ENCODE data around the gene VPS54.

The VPS54 gene

GRCh38 chr2:63845866-63846265, 173.4 kb downstream of the VPS54 start:
- DNase-seq = peak; percentile 22 to 74
- Histone ChIP-seq H3K23ac (ENCODE audit: low read length) (no peak overlapping the region), H3K4me3 (ENCODE audit: low read depth, low read length) (no peak overlapping the region), H3K79me2 (ENCODE audit: control insufficient read depth, insufficient read depth, low read length, poor library complexity) (peaks cover 24% of the 10 kb centered on the region), H3K14ac (ENCODE audit: low read length) (peak overlapping the region; percentile 44), H3K4ac (ENCODE audit: low read depth, low read length) (peak overlapping the region; percentile 62), H3K4me2 (ENCODE audit: low read length) (peak overlapping the region; percentile 50), H4K12ac (ENCODE audit: low read depth, low read length) (no peak overlapping the region), H3K18ac (ENCODE audit: low read length) (no peak overlapping the region), H3K79me1 (ENCODE audit: low read length) (peaks cover 18% of the 10 kb centered on the region), H3K4me1 (ENCODE audit: control insufficient read depth in 1 of 2, insufficient read depth in 2 of 2, low read length in 2 of 2) (peaks cover 7 to 19% of the 10 kb centered on the region in 2 experiments), H2BK12ac (ENCODE audit: low read length) (peak overlapping the region; percentile 58), H2AK5ac (ENCODE audit: low read length) (no peak overlapping the region), H4K91ac (ENCODE audit: low read depth, low read length) (peak overlapping the region; percentile 65), H3K9me3 (ENCODE audit: insufficient read depth, low read depth, low read length) (no peaks in the 10 kb centered on the region), H4K8ac (ENCODE audit: low read depth, low read length) (peak overlapping the region; percentile 47), H3K27ac (ENCODE audit: low read depth, low read length) (peak overlapping the region; percentile 93), H3K36me3 (ENCODE audit: control insufficient read depth in 1 of 2, insufficient read depth in 2 of 2, low read length in 2 of 2) (no peaks in the 10 kb centered on the region), H3K27me3 (ENCODE audit: insufficient read depth, low read length) (no peaks in the 10 kb centered on the region), H2AFZ (ENCODE audit: insufficient read depth, low read length, poor library complexity) (no peak overlapping the region), H2BK120ac (ENCODE audit: insufficient read depth, low read length, poor library complexity) (peak overlapping the region; percentile 86), H3K9ac (ENCODE audit: low read length) (no peak overlapping the region), H2BK5ac (ENCODE audit: low read depth, low read length, poor library complexity) (peak overlapping the region; percentile 93)
- WGBS (ENCODE audit: extremely low coverage, insufficient coverage, insufficient read length) = no CpG with 5 or more reads among the region's 3 CpGs

- Histone ChIP-seq H2BK12ac (ENCODE audit: low read length) (no peak overlapping the region), H3K79me1 (ENCODE audit: low read length) (peaks cover 24% of the 10 kb centered on the region), H3K14ac (ENCODE audit: low read length) (no peak overlapping the region), H2AFZ (ENCODE audit: insufficient read depth, low read length, poor library complexity) (no peak overlapping the region), H3K9me3 (ENCODE audit: insufficient read depth, low read depth, low read length) (no peaks in the 10 kb centered on the region), H3K4me2 (ENCODE audit: low read length) (peak overlapping the region; percentile 60), H3K79me2 (ENCODE audit: control insufficient read depth, insufficient read depth, low read length, poor library complexity) (peaks cover 26% of the 10 kb centered on the region), H2BK120ac (ENCODE audit: insufficient read depth, low read length, poor library complexity) (no peak overlapping the region), H3K4me1 (ENCODE audit: control insufficient read depth in 1 of 2, insufficient read depth in 2 of 2, low read length in 2 of 2) (peaks cover 9 to 22% of the 10 kb centered on the region in 2 experiments), H3K9ac (ENCODE audit: low read length) (no peak overlapping the region), H4K8ac (ENCODE audit: low read depth, low read length) (no peak overlapping the region), H3K27me3 (ENCODE audit: insufficient read depth, low read length) (no peaks in the 10 kb centered on the region), H4K91ac (ENCODE audit: low read depth, low read length) (no peak overlapping the region), H3K27ac (ENCODE audit: low read depth, low read length) (no peak overlapping the region), H3K4me3 (ENCODE audit: low read depth, low read length) (no peak overlapping the region), H3K4ac (ENCODE audit: low read depth, low read length) (peak overlapping the region; percentile 84), H3K36me3 (ENCODE audit: control insufficient read depth in 1 of 2, insufficient read depth in 2 of 2, low read length in 2 of 2) (no peaks in the 10 kb centered on the region), H2BK5ac (ENCODE audit: low read depth, low read length, poor library complexity) (no peak overlapping the region), H3K18ac (ENCODE audit: low read length) (no peak overlapping the region), H3K23ac (ENCODE audit: low read length) (no peak overlapping the region), H2AK5ac (ENCODE audit: low read length) (no peak overlapping the region), H4K12ac (ENCODE audit: low read depth, low read length) (no peak overlapping the region)
- WGBS (ENCODE audit: extremely low coverage, insufficient coverage, insufficient read length) = no CpG with 5 or more reads among the region's 3 CpGs
- DNase-seq = no peak
These were observed 174.6 kb downstream of the VPS54 start for GRCh38 chr2:63844616-63845015.

- Histone ChIP-seq H4K91ac (ENCODE audit: low read depth, low read length) (no peak overlapping the region), H3K4me3 (ENCODE audit: low read depth, low read length) (no peak overlapping the region), H2BK12ac (ENCODE audit: low read length) (no peak overlapping the region), H3K4me1 (ENCODE audit: control insufficient read depth in 1 of 2, insufficient read depth in 2 of 2, low read length in 2 of 2) (peaks cover 9 to 20% of the 10 kb centered on the region in 2 experiments), H3K14ac (ENCODE audit: low read length) (no peak overlapping the region), H3K23ac (ENCODE audit: low read length) (no peak overlapping the region), H4K8ac (ENCODE audit: low read depth, low read length) (no peak overlapping the region), H2AFZ (ENCODE audit: insufficient read depth, low read length, poor library complexity) (no peak overlapping the region), H3K9me3 (ENCODE audit: insufficient read depth, low read depth, low read length) (no peaks in the 10 kb centered on the region), H3K4me2 (ENCODE audit: low read length) (peak overlapping the region; percentile 76), H3K36me3 (ENCODE audit: control insufficient read depth in 1 of 2, insufficient read depth in 2 of 2, low read length in 2 of 2) (no peaks in the 10 kb centered on the region), H3K27ac (ENCODE audit: low read depth, low read length) (no peak overlapping the region), H3K27me3 (ENCODE audit: insufficient read depth, low read length) (no peaks in the 10 kb centered on the region), H3K79me2 (ENCODE audit: control insufficient read depth, insufficient read depth, low read length, poor library complexity) (peaks cover 25% of the 10 kb centered on the region), H4K12ac (ENCODE audit: low read depth, low read length) (no peak overlapping the region), H3K4ac (ENCODE audit: low read depth, low read length) (peak overlapping the region; percentile 94), H2BK120ac (ENCODE audit: insufficient read depth, low read length, poor library complexity) (no peak overlapping the region), H2AK5ac (ENCODE audit: low read length) (no peak overlapping the region), H2BK5ac (ENCODE audit: low read depth, low read length, poor library complexity) (no peak overlapping the region), H3K18ac (ENCODE audit: low read length) (no peak overlapping the region), H3K9ac (ENCODE audit: low read length) (no peak overlapping the region), H3K79me1 (ENCODE audit: low read length) (peaks cover 24% of the 10 kb centered on the region)
- no CpG with 5 or more reads among the region's 2 CpGs for WGBS (ENCODE audit: extremely low coverage, insufficient coverage, insufficient read length)
- DNase-seq = no peak
These were observed 175.4 kb downstream of the VPS54 start for GRCh38 chr2:63843791-63844190.

- peak overlapping the region; percentile 98 for H3K27ac ChIP-seq (ENCODE audit: low read depth, low read length)
- no peak overlapping the region for H2BK12ac ChIP-seq (ENCODE audit: low read length)
- H3K9ac ChIP-seq (ENCODE audit: low read length) = no peak overlapping the region
- no peaks in the 10 kb centered on the region for H3K27me3 ChIP-seq (ENCODE audit: insufficient read depth, low read length)
- no peak overlapping the region for H4K91ac ChIP-seq (ENCODE audit: low read depth, low read length)
- no peak overlapping the region for H3K4me3 ChIP-seq (ENCODE audit: low read depth, low read length)
- no peak overlapping the region for H3K18ac ChIP-seq (ENCODE audit: low read length)
- no peak overlapping the region for H2AK5ac ChIP-seq (ENCODE audit: low read length)
- WGBS (ENCODE audit: extremely low coverage, insufficient coverage, insufficient read length) = no CpG with 5 or more reads among the region's 8 CpGs
- no peak overlapping the region for H3K14ac ChIP-seq (ENCODE audit: low read length)
- peaks cover 25% of the 10 kb centered on the region for H3K79me2 ChIP-seq (ENCODE audit: control insufficient read depth, insufficient read depth, low read length, poor library complexity)
- no peak overlapping the region for H2BK120ac ChIP-seq (ENCODE audit: insufficient read depth, low read length, poor library complexity)
- peak overlapping the region; percentile 52 for H3K4ac ChIP-seq (ENCODE audit: low read depth, low read length)
- H3K79me1 ChIP-seq (ENCODE audit: low read length) = peaks cover 24% of the 10 kb centered on the region
- no peaks in the 10 kb centered on the region for H3K9me3 ChIP-seq (ENCODE audit: insufficient read depth, low read depth, low read length)
- no peak overlapping the region for H2BK5ac ChIP-seq (ENCODE audit: low read depth, low read length, poor library complexity)
- no peak overlapping the region for H4K12ac ChIP-seq (ENCODE audit: low read depth, low read length)
- no peaks in the 10 kb centered on the region for H3K36me3 ChIP-seq (ENCODE audit: control insufficient read depth in 1 of 2, insufficient read depth in 2 of 2, low read length in 2 of 2)
- no peak for DNase-seq
- no peak overlapping the region for H4K8ac ChIP-seq (ENCODE audit: low read depth, low read length)
- no peak overlapping the region for H3K23ac ChIP-seq (ENCODE audit: low read length)
- peak overlapping the region; percentile 75 for H3K4me2 ChIP-seq (ENCODE audit: low read length)
- H3K4me1 ChIP-seq (ENCODE audit: control insufficient read depth in 1 of 2, insufficient read depth in 2 of 2, low read length in 2 of 2) = peaks cover 9 to 20% of the 10 kb centered on the region in 2 experiments
- no peak overlapping the region for H2AFZ ChIP-seq (ENCODE audit: insufficient read depth, low read length, poor library complexity)
These were observed 176.1 kb downstream of the VPS54 start for GRCh38 chr2:63843093-63843492.
